GM23338 (cell line): ENCODE results near the gene ZNF451.

ENCODE experiments used
- CREB1 ChIP-seq: fragments of 250-450 bp; sonication (Bioruptor Pico); IDR thresholded peaks from 2 replicates; pipeline ENCODE4 v1.5.0; 2020; ENCODE audit warnings: low read depth, mild to moderate bottlenecking, moderate library complexity
- CTCF ChIP-seq, 2 experiments: fragments of 200-600 bp in 1 of 2; sonication (generic) in 1 of 2; conservative IDR thresholded peaks; 2 replicates each; pipeline versions ENCODE4 v1.5.1 to v1.6.1; 2016 to 2017; ENCODE audit warnings: antibody characterized with exemption in 2 of 2, low read depth in 2 of 2, mild to moderate bottlenecking in 2 of 2, moderate library complexity in 1 of 2
- EZH2 ChIP-seq: fragments of 200-600 bp; sonication (generic); IDR thresholded peaks from one replicate; pipeline ENCODE4 v1.8.0; 2017; ENCODE audit warnings: antibody characterized with exemption, mild to moderate bottlenecking, low read depth; ENCODE audit not compliant: unreplicated experiment
- EZH2phosphoT487 ChIP-seq: fragments of 200-600 bp; sonication (generic); IDR thresholded peaks from one replicate; pipeline ENCODE4 v1.8.1; 2018; ENCODE audit warnings: antibody characterized with exemption; ENCODE audit not compliant: unreplicated experiment
- JUNB ChIP-seq: IDR thresholded peaks from one replicate; pipeline ENCODE4 v1.6.1; 2016; ENCODE audit warnings: antibody characterized with exemption; ENCODE audit not compliant: unreplicated experiment
- NANOG ChIP-seq: IDR thresholded peaks from 2 replicates; pipeline ENCODE4 v1.6.1; 2016; ENCODE audit warnings: antibody characterized with exemption, borderline replicate concordance
- POLR2AphosphoS5 ChIP-seq: IDR thresholded peaks from 2 replicates; pipeline ENCODE4 v1.6.1; 2016; ENCODE audit warnings: antibody characterized with exemption, low read depth
- REST ChIP-seq: IDR thresholded peaks from one replicate; pipeline ENCODE4 v1.6.1; 2018; ENCODE audit warnings: antibody characterized with exemption; ENCODE audit not compliant: unreplicated experiment
- STAT1 ChIP-seq: IDR thresholded peaks from one replicate; pipeline ENCODE4 v1.6.1; 2016; ENCODE audit warnings: antibody characterized with exemption; ENCODE audit not compliant: unreplicated experiment
- ZNF331 ChIP-seq: fragments of 250-450 bp; sonication (Bioruptor Pico); IDR thresholded peaks from 2 replicates; pipeline ENCODE4 v1.5.0; 2020; ENCODE audit warnings: low read depth, mild to moderate bottlenecking, moderate library complexity
- ZNF462 ChIP-seq: fragments of 250-450 bp; sonication (Bioruptor Pico); IDR thresholded peaks from 2 replicates; pipeline ENCODE4 v1.5.0; 2020; ENCODE audit warnings: mild to moderate bottlenecking, moderate library complexity

DNA sequence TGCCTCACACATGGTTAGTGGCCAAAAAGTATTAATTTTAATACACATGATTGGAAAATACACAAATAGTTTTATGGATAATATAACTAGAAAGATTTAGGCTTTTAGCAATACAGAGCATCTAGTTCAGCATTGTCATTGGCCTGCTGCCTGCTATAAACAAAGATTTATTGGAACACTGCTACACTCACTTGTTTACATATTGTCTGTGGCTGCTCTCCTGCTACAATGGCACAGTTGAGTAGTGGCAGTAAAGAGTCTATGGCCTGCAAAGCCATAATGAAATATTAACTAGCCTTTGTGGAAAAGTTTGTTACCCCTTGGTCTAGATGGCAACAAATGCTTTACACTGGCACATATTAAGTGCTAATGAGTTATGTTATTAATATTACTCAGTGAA lies 37.8 kb downstream of the ZNF451 start:
- TF ChIP-seq POLR2AphosphoS5 = no peak
- no peak for TF ChIP-seq CTCF (conservative IDR thresholded peaks at IDR 0.05; ENCODE audit: low read depth in 2 of 2)
- no peak for TF ChIP-seq EZH2
- TF ChIP-seq REST = no peak
- TF ChIP-seq EZH2phosphoT487 = no peak
- TF ChIP-seq STAT1 = no peak
- no peak for TF ChIP-seq JUNB
- TF ChIP-seq ZNF331 (CRISPR knock-in tag) = no peak
- no peak for TF ChIP-seq CREB1 (CRISPR knock-in tag)
- TF ChIP-seq ZNF462 (CRISPR knock-in tag) = no peak
- TF ChIP-seq NANOG = no peak
